Right hindlimb (tissue), 1 donor: ENCODE results near the gene LMTK2.

Source experiments
- DNase-seq: peaks from one replicate; pipeline ENCODE4 v3.0.0-alpha.2; 2018

LMTK2 gene

GRCh38 chr7:98138672-98139071 lies 32.0 kb downstream of the LMTK2 start:
- DNase-seq, result no peak

GRCh38 chr7:98142658-98143057 lies 36.0 kb downstream of the LMTK2 start:
- no peak for DNase-seq

- DNase-seq, result no peak
These were observed 41.9 kb downstream of the LMTK2 start for GRCh38 chr7:98148607-98149006.

- DNase-seq, result no peak
These were observed 42.5 kb downstream of the LMTK2 start for GRCh38 chr7:98149116-98149692.

- no peak for DNase-seq
These were observed 45.2 kb downstream of the LMTK2 start for GRCh38 chr7:98151884-98152283.

- DNase-seq, result no peak
These were observed 50.0 kb downstream of the LMTK2 start for GRCh38 chr7:98156700-98157099.

GRCh38 chr7:98157761-98158160 lies 51.1 kb downstream of the LMTK2 start:
- no peak for DNase-seq

GRCh38 chr7:98162758-98163157 lies 56.1 kb downstream of the LMTK2 start:
- DNase-seq, result no peak

GRCh38 chr7:98163269-98163668 lies 56.6 kb downstream of the LMTK2 start:
- DNase-seq, result no peak

GRCh38 chr7:98163704-98164494 lies 57.2 kb downstream of the LMTK2 start:
- no peak for DNase-seq

- no peak for DNase-seq
These were observed 59.4 kb downstream of the LMTK2 start for GRCh38 chr7:98165827-98166667.

GRCh38 chr7:98166668-98166970 lies 60.0 kb downstream of the LMTK2 start:
- no peak for DNase-seq

GRCh38 chr7:98167653-98168052 lies 61.0 kb downstream of the LMTK2 start:
- DNase-seq, result no peak

GRCh38 chr7:98168181-98168903 lies 61.7 kb downstream of the LMTK2 start:
- DNase-seq, result peak; percentile 62

- DNase-seq, result no peak
These were observed 62.4 kb downstream of the LMTK2 start for GRCh38 chr7:98168904-98169621.

- no peak for DNase-seq
These were observed 64.3 kb downstream of the LMTK2 start for GRCh38 chr7:98170966-98171365.

GRCh38 chr7:98171449-98171848 lies 64.8 kb downstream of the LMTK2 start:
- DNase-seq, result no peak

GRCh38 chr7:98174334-98175259 lies 67.9 kb downstream of the LMTK2 start:
- DNase-seq, result no peak

GRCh38 chr7:98175260-98175940 lies 68.7 kb downstream of the LMTK2 start:
- DNase-seq, result no peak

GRCh38 chr7:98177553-98177952 lies 70.9 kb downstream of the LMTK2 start:
- DNase-seq, result no peak

GRCh38 chr7:98178321-98178720 lies 71.7 kb downstream of the LMTK2 start:
- no peak for DNase-seq
